Skeletal muscle tissue (tissue), 5 donors: ENCODE results near the gene LTBP3. TPM values are rescaled to one million over a fixed set of nuclear protein-coding genes. Genes with fewer than 3 reads are reported as not detected.
A peak's percentile ranks its signal among the peaks of the same experiment; 100 is the strongest.

Experiments used
- H3K27ac ChIP-seq: one replicate; pipeline ENCODE4 v1.7.0; 2013; ENCODE audit warnings: mild to moderate bottlenecking, low read depth, low read length, inconsistent platforms
- H3K27me3 ChIP-seq, 3 donors: one replicate each; pipeline ENCODE4 v1.7.0; 2013; ENCODE audit warnings: low read length in 3 of 3; ENCODE audit not compliant: control insufficient read depth in 3 of 3, insufficient read depth in 3 of 3
- H3K36me3 ChIP-seq, 3 donors: one replicate each; pipeline ENCODE4 v1.7.0; 2013; ENCODE audit warnings: low read length in 3 of 3; ENCODE audit not compliant: control insufficient read depth in 3 of 3, insufficient read depth in 3 of 3
- H3K4me1 ChIP-seq, 3 donors: one replicate each; pipeline ENCODE4 v1.7.0; 2013; ENCODE audit warnings: low read length in 3 of 3, mild to moderate bottlenecking in 3 of 3; ENCODE audit not compliant: control insufficient read depth in 3 of 3, insufficient read depth in 3 of 3
- H3K4me3 ChIP-seq, 3 donors: one replicate each; pipeline ENCODE4 v1.7.0; 2013; ENCODE audit warnings: low read length in 3 of 3
- H3K9ac ChIP-seq, 3 donors: one replicate each; pipeline ENCODE4 v1.7.0; 2013; ENCODE audit warnings: low read length in 3 of 3, mild to moderate bottlenecking in 3 of 3, moderate library complexity in 2 of 3, low read depth in 1 of 3
- H3K9me3 ChIP-seq, 3 donors: one replicate each; pipeline ENCODE4 v1.7.0; 2013; ENCODE audit warnings: low read length in 3 of 3; ENCODE audit not compliant: control insufficient read depth in 3 of 3
- small RNA-seq: library from RNA; depleted of rRNA; stranded (forward); fragments of <200 nt; gene quantifications from one replicate; pipeline ENCODE3, GENCODE V24; 2014
- total RNA-seq: library from RNA; depleted of rRNA; stranded (reverse); fragments of >200 nt; gene quantifications from one replicate; pipeline ENCODE4 v1.2.3, GENCODE V29; 2014
- donor health status: Osteomylitis.

The LTBP3 gene
- total RNA-seq, 1 donor from 2014 or later, result 32.9 TPM

DNA sequence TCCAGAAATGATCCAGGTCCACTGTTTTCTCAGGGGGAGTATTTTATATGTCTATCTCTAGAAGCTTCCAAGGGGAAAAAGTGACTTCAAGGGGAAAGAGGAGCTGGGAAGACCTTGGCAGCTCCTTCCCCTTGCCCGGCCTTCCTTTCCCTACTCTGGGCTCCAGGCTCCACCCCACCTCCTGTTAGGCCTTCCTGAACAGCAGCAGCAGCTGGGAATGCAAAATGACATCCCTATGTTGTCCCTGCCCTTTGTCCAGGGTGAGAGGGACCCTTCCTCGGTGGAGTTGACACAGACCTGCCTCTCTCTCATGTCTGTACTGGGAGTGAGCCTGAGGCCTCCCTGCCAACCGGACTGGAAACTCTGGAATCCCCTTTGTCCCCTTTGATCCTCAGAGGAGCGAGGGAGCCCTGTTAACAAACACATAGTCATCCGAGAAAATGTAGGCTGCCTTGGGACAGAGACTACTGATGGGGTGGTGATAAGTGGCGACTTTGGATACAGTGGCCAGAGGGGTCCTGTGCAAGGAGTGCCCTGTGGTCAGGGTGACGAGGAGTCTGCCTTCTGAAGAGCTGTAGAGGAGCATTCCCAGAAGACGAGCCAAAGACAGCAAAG is 68.3 kb downstream of the LTBP3 start:
- no peaks in the 10 kb centered on the region for H3K27me3 ChIP-seq
- no peaks in the 10 kb centered on the region for H3K9me3 ChIP-seq
- peak overlapping the region; percentile 25 to 84 (median 55) for H3K9ac ChIP-seq
- peak overlapping the region in 2 of 3 donors; percentile 43 to 54 for H3K4me3 ChIP-seq
- no peaks in the 10 kb centered on the region for H3K36me3 ChIP-seq
- H3K4me1 ChIP-seq, result peaks cover 89 to 90% (median 90%) of the 10 kb centered on the region in 3 donors
- H3K27ac ChIP-seq, result peak overlapping the region; percentile 100

GRCh38 chr11:65489035-65489705 is 69.0 kb downstream of the LTBP3 start:
- Histone ChIP-seq H3K36me3 (no peaks in the 10 kb centered on the region), H3K27ac (peak overlapping the region; percentile 100), H3K4me3 (peak overlapping the region; percentile 41 to 54 (median 43)), H3K4me1 (peaks cover 82 to 84% (median 83%) of the 10 kb centered on the region in 3 donors), H3K9me3 (no peaks in the 10 kb centered on the region), H3K9ac (peak overlapping the region; percentile 25 to 84 (median 55)), H3K27me3 (no peaks in the 10 kb centered on the region)

Small RNA genes lying within 50 kb of the gene (small RNA-seq; reads per million reads assigned to genes)
- gene AP001362.1, result not detected
- not detected for gene RF01684

Other genes with a start within 250 kb of the LTBP3 start
- gene CDC42EP2, start 243.5 kb downstream of the LTBP3 start, total RNA-seq, result 19.3 TPM
- 24.5 TPM for gene DPF2, start 224.5 kb downstream of the LTBP3 start, total RNA-seq
- not detected for gene TIGD3, start 203.6 kb downstream of the LTBP3 start, total RNA-seq
- gene SLC25A45, start 175.7 kb downstream of the LTBP3 start, total RNA-seq, result 3.7 TPM
- gene FRMD8, start 171.7 kb downstream of the LTBP3 start, total RNA-seq, result 8.4 TPM
- 26.1 TPM for gene NEAT1, start 135.6 kb downstream of the LTBP3 start, total RNA-seq
- 7,794 TPM for gene MALAT1, start 59.3 kb downstream of the LTBP3 start, total RNA-seq
- gene SCYL1, start 33.3 kb downstream of the LTBP3 start, total RNA-seq, result 36.0 TPM
- gene ZNRD2, start 12.1 kb upstream of the LTBP3 start, total RNA-seq, result 23.0 TPM
- 14.6 TPM for gene FAM89B, start 14.2 kb upstream of the LTBP3 start, total RNA-seq
- 157 TPM for gene EHBP1L1, start 17.7 kb upstream of the LTBP3 start, total RNA-seq
- not detected for gene KCNK7, start 37.4 kb upstream of the LTBP3 start, total RNA-seq
- 23.0 TPM for gene MAP3K11, start 55.9 kb upstream of the LTBP3 start, total RNA-seq
- gene PCNX3, start 57.4 kb upstream of the LTBP3 start, total RNA-seq, result 4.7 TPM
- gene SIPA1, start 79.7 kb upstream of the LTBP3 start, total RNA-seq, result 15.7 TPM
- 13.0 TPM for gene RELA, start 104.6 kb upstream of the LTBP3 start, total RNA-seq
- gene KAT5, start 153.9 kb upstream of the LTBP3 start, total RNA-seq, result 44.9 TPM
- 11.0 TPM for gene RNASEH2C, start 162.4 kb upstream of the LTBP3 start, total RNA-seq
- 2.1 TPM for gene AP5B1, start 222.6 kb upstream of the LTBP3 start, total RNA-seq
- gene OVOL1, start 228.7 kb upstream of the LTBP3 start, total RNA-seq, result not detected